ENCODE data around the gene PDCD11. TPM values are rescaled to one million over a fixed set of nuclear protein-coding genes. Genes with fewer than 3 reads are reported as not detected.

Gene PDCD11
- total RNA-seq (ENCODE audit: low replicate concordance) = 30.2 and 34.2 TPM in 2 replicates

GRCh38 chr10:103396067-103396788 is at the start of gene PDCD11, which contains the start of gene ATP5MK:
TSS of gene PDCD11 (plus strand) at chr10:103396626. CDS start at chr10:103398427, 1,801 bp downstream.
TSS of gene ATP5MK (minus strand) at chr10:103396475. CDS start at chr10:103392457, 4,018 bp downstream.

GRCh38 chr10:103350517-103351260 is 45.7 kb upstream of the PDCD11 start, which contains the start of gene PCGF6:
TSS of gene PCGF6 (minus strand) at chr10:103351140. CDS start at chr10:103351066, 74 bp downstream.

GRCh38 chr10:103367782-103368518 is 28.5 kb upstream of the PDCD11 start, which contains the start of gene TAF5:
TSS of gene TAF5 (plus strand) at chr10:103367976. CDS start at chr10:103367990, 14 bp downstream.

GRCh38 chr10:103451831-103452505 is 55.5 kb downstream of the PDCD11 start, which contains the start of gene CALHM2:
TSS of gene CALHM2 (minus strand) at chr10:103452370. CDS start at chr10:103449941, 2,429 bp downstream.

GRCh38 chr10:103458720-103459119 is 62.3 kb downstream of the PDCD11 start, which contains the start of gene CALHM1:
TSS of gene CALHM1 (minus strand) at chr10:103458900. CDS start at chr10:103458751, 149 bp downstream.

GRCh38 chr10:103479135-103479534 is 82.7 kb downstream of the PDCD11 start, which contains the start of gene CALHM3:
TSS of gene CALHM3 (minus strand) at chr10:103479240. CDS start at chr10:103479032, 208 bp downstream.

GRCh38 chr10:103493362-103493915 is 97.0 kb downstream of the PDCD11 start, which contains the start of gene NEURL1:
TSS of gene NEURL1 (plus strand) at chr10:103493705. CDS start at chr10:103494388, 683 bp downstream.

Other genes starting within 250 kb of the PDCD11 start
- gene NT5C2, start 203.4 kb upstream of the PDCD11 start, total RNA-seq (ENCODE audit: low replicate concordance) = 36.9 and 78.2 TPM in 2 replicates
- gene RPEL1, start 150.7 kb upstream of the PDCD11 start, total RNA-seq (ENCODE audit: low replicate concordance) = 0.08 and 0.12 TPM in 2 replicates
- 0.30 and 0.35 TPM in 2 replicates for gene INA, start 119.5 kb upstream of the PDCD11 start, total RNA-seq (ENCODE audit: low replicate concordance)
- gene PCGF6, start 45.5 kb upstream of the PDCD11 start, total RNA-seq (ENCODE audit: low replicate concordance) = 8.0 and 9.8 TPM in 2 replicates
- gene TAF5, start 28.6 kb upstream of the PDCD11 start, total RNA-seq (ENCODE audit: low replicate concordance) = 2.8 and 2.9 TPM in 2 replicates
- 100 and 182 TPM in 2 replicates for gene ATP5MK, start 151 bp upstream of the PDCD11 start, total RNA-seq (ENCODE audit: low replicate concordance)
- gene CALHM2, start 55.7 kb downstream of the PDCD11 start, total RNA-seq (ENCODE audit: low replicate concordance) = 19.0 and 27.1 TPM in 2 replicates
- gene CALHM1, start 62.3 kb downstream of the PDCD11 start, total RNA-seq (ENCODE audit: low replicate concordance) = not detected in 2 replicates
- not detected in 2 replicates for gene CALHM3, start 82.6 kb downstream of the PDCD11 start, total RNA-seq (ENCODE audit: low replicate concordance)
- gene NEURL1, start 97.1 kb downstream of the PDCD11 start, total RNA-seq (ENCODE audit: low replicate concordance) = under 0.01 TPM in 2 replicates

All from smooth muscle cell of the coronary artery (primary cell).